Renal cortical epithelial cell (primary cell): Measurements from ENCODE around the gene FOXN3. TPM values are rescaled to one million over a fixed set of nuclear protein-coding genes. Genes with fewer than 3 reads are reported as not detected.

Experiments used
- DNase-seq: peaks from one replicate; pipeline ENCODE4 v3.0.0-alpha.2; 2011; ENCODE audit warnings: low read depth
- total RNA-seq: library from RNA; depleted of rRNA; stranded (reverse); fragments of >200 nt; gene quantifications from 2 replicates; pipeline ENCODE4 v1.2.3, GENCODE V29; 2014

The FOXN3 gene, protein sequence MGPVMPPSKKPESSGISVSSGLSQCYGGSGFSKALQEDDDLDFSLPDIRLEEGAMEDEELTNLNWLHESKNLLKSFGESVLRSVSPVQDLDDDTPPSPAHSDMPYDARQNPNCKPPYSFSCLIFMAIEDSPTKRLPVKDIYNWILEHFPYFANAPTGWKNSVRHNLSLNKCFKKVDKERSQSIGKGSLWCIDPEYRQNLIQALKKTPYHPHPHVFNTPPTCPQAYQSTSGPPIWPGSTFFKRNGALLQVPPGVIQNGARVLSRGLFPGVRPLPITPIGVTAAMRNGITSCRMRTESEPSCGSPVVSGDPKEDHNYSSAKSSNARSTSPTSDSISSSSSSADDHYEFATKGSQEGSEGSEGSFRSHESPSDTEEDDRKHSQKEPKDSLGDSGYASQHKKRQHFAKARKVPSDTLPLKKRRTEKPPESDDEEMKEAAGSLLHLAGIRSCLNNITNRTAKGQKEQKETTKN
- total RNA-seq, result 4.7 and 13.8 TPM in 2 replicates

DNA sequence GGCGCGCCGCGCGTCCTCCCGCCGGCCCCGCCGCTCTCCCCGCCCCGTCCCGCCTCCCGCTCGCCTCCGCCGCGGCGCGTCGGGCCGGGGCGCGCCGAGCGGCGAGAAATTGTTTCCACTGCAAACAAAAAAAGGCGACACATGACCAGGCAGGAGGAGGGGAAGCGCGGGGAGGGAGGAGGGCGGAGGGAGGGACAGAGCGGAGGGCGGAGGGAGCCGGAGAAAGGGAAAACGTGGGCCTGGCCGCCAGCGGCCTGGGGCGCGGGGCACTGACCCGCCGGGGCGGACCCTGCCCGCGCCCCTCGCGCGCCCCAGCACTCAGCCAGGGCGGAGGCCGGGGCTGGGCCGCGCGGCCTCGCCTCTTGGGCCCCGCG, at the start of gene FOXN3:
TSS of gene FOXN3 (minus strand) at position 143 of the 374 bp plus-strand sequence. CDS start 4,757 bp downstream, outside the sequence.
- peak; percentile 64 for DNase-seq

DNA sequence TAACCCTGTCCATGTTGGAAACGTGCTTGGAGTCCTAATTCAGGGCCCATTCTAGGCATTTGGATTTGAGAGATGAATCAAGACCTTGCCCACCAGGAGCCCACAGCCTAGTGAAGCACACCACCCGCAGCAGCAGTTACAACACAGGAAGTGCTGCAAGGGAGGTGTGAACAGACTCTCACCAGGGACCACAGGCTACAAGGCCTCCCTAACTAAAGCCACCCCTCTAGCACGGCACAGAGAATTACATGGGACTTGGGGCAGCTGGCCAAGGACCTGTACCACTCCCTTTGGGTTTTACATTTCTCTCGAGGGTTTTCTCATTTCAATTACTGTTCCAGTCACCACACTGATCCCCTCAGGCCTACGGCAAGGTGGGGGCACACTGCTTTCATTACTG, 49.5 kb upstream of the FOXN3 start:
- no peak for DNase-seq

DNA sequence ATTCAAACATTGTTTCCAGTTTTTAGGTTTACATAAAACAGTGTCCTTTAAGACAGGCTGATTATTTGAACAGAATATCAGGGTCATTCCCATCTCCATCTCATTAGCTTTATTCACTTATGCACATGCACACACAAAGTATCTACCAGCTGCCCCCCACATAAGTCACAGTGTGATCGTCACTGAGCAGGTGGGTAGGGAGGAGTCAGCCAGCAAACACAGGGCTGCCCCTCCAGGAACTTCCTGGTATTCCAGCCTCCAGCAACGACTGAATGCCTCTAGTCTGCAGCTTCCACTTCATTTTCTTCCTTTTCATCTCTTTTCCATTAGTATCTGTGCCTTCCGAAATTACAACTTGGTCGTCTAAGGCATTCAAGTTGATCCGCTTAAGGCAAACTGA, 48.8 kb upstream of the FOXN3 start:
- DNase-seq, result no peak

DNA sequence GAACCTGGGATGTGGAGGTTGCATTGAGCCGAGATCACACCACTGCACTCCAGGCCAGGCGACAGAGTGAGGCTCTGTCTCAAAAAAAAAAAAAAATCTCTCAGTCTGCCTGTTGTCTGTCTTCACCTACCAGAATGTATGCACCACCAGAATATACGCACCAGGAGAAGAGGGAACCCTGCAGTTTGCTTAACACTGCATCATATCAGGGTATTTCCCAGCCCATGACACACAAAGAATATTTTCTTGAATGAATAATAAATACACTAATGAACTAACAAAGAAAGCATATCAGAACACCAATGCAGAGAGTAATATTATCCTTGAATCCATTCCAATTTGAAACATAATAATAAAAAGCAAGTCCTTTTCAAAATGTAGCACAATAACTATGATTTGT, 44.2 kb upstream of the FOXN3 start:
- DNase-seq, result no peak

DNA sequence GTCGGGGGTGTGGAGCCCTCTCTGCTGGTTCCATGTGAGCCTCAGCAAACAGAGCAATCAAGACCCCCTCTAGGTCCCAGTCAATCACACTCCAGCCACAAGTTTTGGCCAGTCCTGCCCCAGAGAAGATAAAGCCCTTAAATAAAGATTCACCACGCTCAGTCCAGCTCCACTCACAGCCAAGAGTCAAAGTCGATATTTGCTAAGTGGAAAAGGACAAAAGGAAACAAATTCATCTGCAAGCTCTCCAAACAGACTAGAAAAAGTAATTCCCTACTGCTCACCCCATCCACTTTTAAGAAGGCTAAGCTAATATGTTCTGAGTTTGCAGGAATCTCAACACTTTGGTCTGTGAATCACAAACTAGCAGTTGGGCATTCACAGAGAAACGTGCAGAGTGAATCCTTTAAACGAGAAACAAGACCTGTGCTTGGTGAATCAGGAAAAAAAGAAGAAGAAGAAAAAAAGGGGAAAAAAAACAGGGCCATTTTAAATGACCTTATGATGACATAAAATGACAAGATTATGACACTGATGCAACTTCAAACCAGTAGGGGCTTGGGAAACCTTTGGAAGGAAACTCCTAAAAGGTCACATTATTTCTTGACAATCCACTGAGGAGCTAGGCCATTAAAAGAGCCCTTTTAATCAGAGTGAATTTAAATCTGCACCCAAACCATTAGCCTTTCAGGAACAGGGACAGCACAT, 41.8 kb upstream of the FOXN3 start:
- no peak for DNase-seq

DNA sequence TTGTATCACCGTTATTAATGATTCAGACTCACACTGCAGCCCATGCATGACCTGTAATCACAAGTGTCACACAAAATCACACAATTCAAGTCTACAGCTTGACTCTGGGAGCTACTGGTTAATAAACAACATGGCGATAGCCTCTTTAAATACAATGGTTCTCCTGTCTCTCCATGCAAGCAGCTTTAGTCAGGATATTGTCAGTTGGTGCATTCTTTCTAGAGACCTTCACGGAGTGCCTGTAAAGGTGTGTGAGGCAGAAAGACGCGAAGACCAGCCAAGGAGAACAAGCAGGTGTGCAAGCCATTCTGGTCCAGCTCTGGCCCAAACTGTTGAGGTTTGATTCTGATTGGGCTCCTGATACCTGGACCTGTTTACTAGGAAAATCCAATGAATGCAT, 40.0 kb upstream of the FOXN3 start:
- DNase-seq, result no peak

DNA sequence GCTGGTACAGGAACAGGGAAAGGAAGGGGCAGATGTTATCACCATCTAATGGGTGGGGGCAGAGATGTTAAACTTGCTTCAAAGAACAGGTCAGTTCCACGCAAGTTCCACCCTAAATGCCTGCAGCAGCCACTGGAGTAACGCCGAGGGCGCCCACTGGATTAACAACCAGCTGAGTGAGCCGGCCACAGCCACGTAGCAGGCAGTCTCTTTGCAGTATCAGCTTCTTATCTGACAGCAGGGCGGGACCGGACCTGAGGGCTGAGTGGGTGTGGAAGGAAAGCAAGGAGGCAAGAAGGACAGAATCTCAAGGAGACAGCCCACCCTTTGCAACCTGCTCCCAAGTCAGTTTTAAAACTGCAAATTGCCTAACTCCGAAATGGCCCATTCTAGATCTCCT, 38.4 kb upstream of the FOXN3 start:
- no peak for DNase-seq

DNA sequence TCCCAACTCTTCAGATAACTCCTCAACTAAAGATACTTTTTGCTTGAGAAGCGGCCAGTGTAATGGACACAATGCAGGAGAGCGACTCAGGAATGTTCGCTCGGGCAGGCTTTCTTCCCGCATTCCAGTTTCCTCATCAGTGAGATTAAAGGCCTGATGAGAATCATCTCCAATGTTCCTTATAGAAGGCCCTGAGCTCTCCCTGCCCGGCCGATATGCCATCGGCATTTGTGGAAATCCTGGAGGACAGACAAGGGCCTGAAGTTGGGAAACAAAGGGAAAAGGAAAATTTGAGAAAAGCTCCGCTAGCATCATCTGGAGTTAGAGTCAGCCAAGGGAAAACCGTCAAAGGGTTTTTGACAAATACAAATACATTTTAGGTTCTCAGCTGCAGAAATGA, 38.0 kb upstream of the FOXN3 start:
- no peak for DNase-seq

DNA sequence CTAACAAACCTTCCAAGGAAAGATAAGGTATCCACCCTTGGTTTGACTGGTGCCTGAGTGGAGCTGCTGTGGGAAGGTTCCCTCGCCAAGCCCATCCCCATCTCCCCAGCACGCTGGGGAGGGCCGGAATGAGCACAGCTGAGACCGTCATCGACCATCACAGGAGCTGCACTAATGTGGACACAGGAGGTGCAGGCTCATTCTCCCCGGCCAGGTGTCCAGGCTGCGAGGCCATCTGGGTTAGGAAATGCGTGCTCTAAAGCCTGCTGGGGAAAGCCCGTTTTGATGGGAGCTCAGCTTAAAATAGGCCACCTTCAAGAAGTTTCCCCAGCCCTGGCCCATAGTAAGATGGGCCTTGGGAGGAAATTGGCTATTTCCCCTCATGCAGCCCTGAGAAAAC, 35.2 kb upstream of the FOXN3 start:
- no peak for DNase-seq

DNA sequence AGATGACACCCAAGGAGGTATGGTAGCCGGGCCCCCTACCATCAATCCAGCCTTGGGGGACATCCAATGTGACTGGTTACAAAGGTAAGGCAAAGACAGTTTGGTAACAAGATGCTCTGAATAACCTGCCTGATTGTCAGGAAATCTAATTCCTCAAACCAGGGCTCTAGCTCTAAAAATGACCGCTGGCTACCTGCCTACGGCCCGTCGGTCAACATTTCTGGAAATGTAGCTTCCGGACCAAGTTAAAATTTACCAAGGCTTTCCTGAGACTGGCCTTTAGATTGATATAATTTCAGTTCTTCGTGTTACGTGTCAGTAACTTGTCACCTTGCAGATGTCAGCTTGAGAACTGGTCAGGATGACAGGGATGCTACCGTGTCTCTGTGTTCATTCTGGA, 34.2 kb upstream of the FOXN3 start:
- DNase-seq, result no peak

DNA sequence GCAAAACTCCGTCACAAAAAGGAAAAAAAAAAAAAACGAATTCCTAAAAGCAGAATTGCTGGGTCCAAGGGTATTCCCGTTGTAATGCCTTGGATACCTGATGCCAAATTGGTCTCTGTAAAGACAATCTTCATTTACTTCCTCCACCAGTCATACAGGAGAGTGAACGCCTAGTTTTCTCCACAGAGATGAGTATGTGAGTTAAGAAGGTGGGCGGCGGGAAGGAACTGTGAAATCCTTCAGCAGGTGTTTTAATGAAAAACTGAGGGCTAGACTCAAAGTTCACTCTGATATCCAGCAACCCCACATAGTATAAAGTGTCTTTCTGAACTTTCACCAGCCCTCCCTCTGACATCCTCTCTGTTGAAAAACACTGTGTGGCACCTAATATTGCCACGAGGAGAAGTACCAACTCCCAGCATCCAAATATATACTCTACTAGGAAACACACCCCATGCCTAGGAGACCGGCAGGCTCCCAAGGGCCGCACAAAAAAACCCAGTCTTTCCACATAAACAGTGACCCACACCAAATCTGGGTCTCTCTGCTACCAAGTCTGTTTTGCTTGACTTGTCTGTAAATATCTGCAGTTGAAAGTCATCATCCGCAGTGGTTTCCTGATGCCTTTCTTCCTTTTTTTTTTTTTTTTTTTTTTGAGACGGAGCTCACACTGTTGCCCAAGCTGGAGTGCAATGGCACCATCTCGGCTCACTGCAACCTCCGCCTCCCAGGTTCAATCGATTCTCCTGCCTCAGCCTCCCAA, 30.3 kb upstream of the FOXN3 start:
- no peak for DNase-seq

DNA sequence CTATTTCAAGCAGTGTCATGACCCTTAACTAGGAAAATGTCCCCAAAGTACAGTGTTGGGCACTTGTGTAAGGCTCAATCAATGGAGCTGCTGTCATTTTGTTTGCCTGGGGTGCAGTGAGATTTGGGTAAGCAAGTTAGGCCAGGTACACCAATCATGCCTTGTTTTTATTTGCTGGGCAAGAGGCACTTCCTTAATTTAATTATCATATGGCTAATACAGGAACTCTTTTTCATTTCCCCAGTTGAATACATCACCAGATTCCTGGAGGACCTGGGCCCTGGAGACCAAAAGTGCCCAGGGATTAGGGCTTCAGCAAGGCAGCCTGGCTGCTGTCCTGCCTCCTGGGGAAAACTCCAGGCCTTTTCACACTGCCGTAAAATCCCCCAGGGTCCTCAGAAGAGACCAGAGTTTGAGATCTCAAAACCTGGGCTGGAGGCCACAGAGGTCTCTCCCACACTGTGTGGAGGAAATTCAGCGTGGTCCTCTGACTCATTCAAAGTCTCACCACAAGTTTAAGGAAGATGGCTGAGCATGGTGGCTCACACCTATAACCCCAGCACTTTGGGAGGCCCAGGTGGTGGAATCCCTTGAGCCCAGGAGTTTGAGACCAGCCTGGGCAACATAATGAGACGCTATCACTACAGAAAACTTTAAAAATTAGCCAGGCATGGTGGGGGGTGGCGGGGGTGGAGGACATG, 28.4 kb upstream of the FOXN3 start:
- no peak for DNase-seq

DNA sequence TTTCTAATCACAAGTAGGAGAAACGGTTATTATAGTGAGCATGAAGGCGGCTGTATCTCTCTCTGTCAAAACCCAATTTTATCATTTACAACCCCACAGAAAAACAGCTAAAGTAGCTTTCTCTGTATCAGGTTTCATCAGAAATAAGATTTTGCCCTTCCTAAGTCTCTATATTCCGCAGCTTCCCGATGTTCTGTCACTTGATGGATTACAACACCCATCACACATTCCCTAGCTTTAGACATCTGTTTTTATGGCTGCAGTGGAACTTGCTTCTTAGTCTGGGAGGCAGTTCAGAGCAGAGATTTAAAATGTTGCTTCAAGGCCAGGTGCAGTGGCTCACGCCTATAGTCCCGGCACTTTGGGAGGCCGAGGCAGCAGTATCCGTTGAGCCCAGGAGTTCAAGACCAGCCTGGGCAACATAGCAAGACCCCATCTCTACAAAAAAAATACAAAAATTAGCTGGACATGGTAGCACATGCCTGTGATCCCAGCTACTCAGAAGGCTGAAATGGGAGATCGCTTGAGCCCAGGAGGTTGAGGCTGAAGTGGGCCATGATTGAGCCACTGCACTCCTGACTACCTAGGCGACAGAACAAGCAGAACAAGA, 27.6 kb upstream of the FOXN3 start:
- no peak for DNase-seq

DNA sequence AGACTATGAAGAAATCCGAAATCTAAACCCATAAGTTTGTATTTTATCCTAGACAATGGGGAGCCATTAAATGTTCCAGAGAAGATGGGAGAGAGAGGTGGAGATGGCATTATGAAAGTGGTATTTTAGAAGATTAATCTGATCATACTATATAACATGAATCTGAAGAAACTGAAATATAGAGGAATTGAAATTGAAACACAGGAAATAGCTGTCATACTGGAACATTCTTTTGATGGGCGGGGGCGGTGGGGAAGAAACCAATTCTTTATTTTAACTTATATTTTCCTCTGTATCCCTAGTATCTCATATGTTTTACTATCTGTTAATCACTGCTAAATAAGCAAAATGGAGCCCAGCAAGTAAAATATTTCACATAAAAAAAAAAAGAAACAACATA, 27.0 kb upstream of the FOXN3 start:
- DNase-seq, result no peak

DNA sequence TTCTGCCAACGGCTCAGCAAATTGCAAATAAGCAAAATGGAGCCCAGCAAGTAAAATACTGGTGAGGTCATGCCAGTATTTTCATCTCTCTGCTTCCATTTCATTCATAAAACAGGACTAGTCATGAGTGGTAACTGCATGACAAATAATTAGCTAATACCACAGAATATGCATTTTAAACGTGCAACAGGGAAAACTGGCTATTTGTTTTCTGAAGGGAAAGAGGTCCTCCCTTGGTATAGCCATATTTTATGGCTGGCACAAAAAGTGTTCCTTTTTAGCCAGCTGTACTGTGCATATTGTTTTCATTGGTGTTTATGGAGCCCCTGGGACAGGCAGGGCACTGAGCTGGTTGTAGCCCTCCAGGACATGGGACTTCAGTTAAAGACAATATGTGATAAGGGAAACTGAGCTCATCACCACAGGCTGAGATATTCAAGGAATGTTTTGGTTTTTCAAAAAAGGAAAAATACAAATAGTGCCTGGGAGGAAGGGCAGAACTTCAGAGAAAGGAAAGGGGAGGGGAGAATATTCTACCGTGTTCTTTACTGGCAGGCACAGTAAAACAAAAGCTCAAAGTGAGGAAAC, 26.1 kb upstream of the FOXN3 start:
- no peak for DNase-seq

DNA sequence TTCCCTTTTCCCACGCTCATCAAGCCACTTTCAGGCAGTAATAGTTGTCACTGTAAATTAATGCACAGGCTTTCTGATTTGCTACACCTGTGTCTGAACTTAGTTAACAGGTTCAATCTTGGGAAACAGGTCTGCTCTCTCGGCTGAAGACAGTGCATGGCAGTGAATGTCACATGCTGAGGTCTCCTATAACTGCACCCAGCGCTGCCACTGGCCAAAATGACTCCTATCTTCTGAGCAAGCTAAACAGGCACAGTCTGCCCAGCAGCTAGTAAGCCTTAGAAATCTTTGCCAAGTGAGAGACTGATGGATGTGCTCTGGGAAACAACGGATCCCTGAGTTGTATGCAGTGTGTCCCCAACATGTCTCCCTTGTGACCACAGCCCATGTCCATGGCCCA, 25.2 kb upstream of the FOXN3 start:
- no peak for DNase-seq

DNA sequence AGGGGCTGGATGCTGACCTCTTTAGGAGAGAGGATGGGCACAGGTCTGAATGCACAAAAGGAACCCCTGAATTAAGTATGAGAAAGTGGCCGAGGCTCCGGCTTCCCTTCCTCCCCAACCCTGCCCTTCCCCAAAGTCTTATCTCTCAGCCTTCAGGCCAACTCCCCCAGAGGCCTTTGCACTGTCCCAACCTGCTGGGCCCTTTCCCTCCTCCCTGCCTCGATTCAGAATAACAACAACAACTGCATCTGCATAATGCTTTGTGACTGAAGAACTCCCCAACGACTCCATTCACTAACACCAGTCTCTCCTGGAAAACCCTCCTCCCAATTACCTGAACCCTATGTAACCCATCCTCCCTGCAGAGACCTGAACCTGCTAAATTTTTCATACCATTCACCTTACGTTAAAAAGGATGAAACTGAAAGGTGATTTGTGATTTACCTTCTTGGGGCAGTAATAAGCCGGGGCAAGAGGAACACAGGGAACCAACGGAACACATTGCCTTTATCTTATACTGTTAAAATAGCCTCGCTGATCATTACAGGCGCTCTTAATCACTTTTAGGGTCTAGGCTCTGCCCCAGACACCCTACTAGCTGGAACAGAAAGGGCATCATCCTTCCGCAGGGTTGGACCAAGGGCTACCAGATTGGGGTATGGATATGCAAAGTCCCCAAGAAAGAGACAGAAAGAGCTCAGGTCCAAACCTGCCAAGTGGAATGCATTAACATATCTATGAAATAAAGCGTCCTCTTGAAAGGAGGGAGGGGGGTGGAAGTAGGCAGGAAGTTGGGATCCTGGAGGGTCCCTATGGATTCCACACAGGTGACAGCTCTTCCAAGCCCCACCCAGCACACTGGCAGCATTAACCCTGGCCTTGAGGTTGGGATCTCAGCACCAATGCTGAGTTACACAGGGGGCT, 24.2 kb upstream of the FOXN3 start:
- no peak for DNase-seq

DNA sequence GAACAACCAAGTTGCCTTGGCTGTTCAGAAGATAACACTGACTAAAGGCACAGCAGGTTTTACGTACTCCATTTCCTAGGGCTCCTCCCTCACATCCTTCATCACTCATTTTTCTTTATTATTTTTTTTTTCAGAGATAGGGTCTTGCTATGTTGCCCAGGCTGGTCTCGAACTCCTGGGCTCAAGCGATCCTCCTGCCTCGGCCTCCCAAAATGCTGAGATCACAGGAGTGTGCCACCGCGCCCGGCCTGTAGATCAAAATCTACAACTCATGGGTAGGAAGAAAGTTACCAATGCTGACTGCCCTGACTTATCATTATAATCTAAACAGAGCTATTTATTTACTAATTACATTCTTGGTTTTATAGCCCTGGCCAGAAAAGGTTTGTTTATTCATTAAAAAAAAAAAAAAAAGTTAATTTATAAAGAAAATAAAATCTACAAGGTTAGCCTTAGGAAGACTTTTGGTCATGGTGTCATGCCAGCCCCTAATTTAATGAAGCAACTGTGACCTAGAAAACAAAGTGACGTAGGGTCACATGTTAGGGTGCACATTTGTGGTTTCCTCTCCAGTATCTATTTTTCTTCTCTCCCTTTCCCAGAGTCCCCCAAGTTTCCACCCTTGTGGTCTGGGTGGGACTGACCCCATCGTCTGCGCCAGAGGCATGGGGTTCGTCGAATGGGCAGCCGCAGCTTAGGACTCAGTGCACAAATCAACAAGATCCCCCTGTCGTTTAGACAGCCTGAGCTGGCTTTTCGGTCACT, 19.0 kb upstream of the FOXN3 start:
- DNase-seq, result no peak

DNA sequence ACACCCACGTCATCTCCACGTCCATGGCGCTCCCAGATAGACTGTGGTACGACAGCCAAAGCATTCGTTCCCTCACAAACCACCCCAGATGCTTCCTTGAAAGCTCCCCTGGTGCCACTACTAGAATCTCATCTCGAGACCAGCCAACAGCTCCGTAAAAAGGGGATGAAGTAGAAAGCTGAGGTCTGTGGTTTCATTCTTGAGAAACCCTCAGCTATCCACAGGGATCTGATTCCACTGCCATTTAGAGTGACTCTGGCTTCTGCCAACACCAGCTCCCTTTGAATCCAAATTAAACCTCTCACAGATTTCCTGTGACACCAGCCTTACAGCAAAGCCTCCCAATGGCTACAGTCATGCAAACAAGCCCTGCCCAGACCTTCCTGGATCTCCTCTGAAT, 18.5 kb upstream of the FOXN3 start:
- no peak for DNase-seq
